Stimulated activated CD8-positive, alpha-beta memory T cell treated with anti-CD3 and anti-CD28 coated beads, Interleukin-4, amount 100 ng/mL, for 24 hours (primary cell): ENCODE measurements around the gene PDZD7.

Experiments used
- DNase-seq: peaks from one replicate; pipeline ENCODE4 v3.0.0-alpha.2; 2020; ENCODE audit warnings: low read depth

PDZD7 gene

DNA sequence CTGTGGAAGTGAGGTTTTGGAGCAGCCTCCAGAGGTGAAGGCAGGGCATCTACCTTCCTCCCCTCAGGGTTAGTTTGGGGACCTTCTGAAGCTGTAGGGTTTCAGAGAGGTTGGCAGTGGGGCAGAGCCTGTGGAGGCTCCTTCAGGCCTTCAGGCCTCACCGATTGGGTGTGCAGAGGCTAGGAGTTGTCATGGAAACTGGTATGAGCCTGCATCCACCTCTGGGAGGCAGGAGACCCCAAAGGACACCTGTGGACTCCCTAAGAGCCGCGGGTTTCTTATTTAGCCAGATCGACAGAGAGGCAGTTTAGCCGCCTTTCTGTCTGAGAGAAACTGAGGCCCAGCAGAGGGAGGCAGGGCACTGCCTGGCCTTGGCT, 29.3 kb downstream of the PDZD7 start:
- DNase-seq: no peak

DNA sequence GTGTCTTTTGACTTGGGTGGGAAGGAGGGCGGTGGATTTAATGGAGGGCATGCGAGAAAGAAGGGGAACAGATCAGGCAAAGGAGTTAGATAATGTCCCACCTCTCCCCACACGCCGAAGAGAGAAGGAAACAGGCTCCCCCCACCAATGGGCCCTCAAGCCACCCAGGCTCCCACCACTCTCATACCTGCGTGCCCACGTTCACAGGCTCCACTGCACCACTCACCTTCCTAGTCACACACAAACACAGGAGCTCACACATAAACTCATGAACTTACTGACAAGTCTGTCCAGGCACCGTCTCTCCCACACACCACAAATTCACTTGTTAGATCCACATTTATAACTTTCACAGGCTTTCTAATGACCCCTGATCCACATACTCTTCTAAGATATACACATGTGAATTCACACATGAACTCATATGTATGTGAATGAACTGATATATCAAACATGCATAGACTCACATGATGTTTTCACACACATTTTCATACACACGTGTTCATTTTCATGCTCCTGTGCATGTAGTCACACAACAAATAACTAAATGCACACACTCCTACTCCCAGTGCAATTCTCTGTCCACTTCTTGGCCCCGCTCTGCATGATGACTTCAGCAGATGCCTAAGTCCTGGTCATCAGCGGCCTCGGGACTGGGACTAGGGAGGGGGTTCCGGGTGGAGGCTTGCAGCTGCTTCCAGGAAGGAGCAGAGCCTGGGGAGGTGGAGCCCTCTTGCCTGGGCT, 29.8 kb downstream of the PDZD7 start:
- no peak for DNase-seq

GRCh38 chr10:101000127-101000914, 30.6 kb downstream of the PDZD7 start:
- DNase-seq: no peak

DNA sequence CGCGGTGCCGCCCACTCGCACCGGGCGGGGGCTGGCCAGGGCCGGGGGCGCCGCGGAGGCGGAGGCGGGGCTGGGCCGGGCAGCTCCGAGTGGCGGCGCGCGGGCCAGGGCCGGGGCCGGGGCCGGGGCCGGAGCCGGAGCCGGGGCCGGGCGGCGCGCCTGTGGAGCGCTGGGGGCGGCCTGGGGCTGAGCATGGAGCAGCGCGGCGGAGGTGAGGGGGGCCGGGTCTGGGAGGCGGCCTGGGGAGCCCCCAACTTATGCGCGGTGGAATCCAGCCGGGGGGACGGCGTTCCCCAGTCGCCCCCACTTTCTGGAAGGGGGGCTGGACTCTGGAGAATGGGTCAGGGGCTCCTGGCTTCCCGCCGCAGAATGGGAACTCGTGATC, 31.2 kb downstream of the PDZD7 start, which contains the start of gene LZTS2:
Gene LZTS2 (plus strand): TSS at position 67 of the 385 bp plus-strand sequence. CDS start 2,731 bp downstream, outside the sequence.
- no peak for DNase-seq

DNA sequence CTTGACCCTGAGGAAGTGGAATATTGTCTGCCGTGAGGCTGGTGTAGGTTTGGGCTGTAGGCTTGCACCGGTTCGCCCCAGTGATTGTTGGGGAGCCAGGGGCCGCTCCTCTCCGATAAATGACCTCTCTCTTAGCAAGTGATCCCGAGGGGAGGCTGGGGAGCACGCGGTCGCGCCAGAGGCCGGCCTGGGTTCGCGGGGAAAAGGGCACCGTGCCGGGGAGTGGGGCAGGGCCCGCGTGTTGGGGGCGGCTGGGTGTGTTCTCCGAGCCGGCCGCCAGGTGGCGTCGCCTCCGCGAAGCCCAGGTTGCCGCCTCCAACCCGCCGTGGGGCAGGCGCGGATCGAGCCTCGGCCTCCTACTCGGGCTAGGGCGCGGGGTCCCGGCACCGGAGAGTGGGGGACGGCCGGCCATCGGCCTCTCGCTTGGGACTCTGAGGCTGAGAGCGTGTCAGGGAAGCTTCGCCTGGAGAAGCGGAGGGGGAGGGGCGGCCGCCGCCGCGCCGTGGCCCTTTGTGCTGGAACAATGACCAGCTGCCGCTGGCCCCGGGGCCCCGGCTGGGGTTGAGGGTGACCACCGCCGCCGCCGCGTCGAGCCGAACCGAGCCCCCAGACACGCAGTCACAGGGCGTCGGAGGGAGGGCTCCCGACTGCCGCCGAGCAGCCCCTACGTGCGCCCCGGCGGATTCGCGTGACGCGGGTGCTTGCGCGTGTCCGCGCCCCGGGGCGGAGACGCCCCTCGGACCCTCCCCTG, 31.8 kb downstream of the PDZD7 start:
- peak; percentile 62 for DNase-seq

DNA sequence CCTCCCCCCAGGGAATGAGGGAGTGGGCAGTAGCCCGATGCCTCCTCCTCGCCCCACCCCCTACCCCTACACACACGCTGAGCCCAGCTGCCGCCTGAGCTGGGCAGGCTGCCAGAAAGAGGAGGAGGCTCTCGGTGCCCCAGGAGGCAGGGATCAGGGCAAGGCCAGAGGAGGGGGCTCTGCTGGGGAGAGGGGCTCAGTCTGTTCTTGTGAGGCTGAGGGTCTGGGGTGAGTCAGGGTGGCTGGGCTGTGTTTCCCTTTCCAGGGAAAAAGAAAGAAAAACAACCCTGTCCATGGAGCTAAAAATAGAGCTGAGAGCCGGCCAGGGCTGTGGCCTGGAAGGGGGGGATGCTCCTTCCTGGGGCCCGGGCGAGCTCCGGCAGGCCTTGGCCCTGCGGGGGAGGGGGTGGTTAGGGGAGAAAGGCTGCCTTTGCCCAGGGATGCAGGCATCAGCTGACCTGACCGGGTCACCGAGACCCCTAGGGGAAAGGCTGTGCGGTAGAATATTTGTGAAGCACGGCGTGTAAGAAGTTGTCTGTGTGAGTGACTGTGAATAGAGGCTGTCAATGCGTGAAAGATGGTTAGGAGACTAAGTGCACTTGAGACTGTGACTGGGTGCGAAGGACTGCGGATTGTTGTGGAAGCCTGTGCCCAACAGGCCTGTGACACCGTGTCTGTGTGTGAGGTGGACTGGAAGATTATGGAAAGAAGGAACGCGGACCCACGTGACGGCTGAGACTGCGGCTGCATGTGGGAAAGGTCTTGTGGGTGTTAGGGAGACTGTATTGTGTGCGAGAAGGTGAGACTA, 32.5 kb downstream of the PDZD7 start:
- peak; percentile 45 for DNase-seq

GRCh38 chr10:100997360-100998182, 33.4 kb downstream of the PDZD7 start:
- DNase-seq: peak; percentile 55

GRCh38 chr10:100996678-100997359, 34.1 kb downstream of the PDZD7 start:
- peak; percentile 19 for DNase-seq

DNA sequence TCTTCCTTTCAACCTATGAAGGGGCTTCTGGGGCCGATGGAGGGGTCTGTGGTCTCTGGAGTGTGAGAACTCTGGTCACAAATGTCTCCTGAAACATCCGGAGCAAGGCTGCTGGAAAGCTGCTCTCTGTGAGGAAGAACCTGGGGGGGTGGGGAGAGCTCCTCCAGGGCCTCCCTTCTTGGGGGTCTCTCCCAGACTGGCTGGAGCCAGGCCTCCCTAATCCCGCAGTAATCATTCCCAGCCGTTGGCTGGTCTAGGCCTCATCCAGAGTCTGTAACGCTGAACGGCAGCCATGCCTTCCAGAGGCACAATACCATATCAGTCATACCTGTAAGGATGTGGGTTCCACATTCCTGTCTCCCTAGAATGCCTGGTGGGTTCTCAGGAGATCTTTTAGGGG, 35.7 kb downstream of the PDZD7 start:
- DNase-seq: no peak

- DNase-seq: no peak
These were observed 36.8 kb downstream of the PDZD7 start for GRCh38 chr10:100993986-100994708.

- DNase-seq: no peak
These were observed 41.8 kb downstream of the PDZD7 start for GRCh38 chr10:100989088-100989487.

- DNase-seq: no peak
These were observed 42.8 kb downstream of the PDZD7 start for GRCh38 chr10:100988166-100988565.

- DNase-seq: no peak
These were observed 43.3 kb downstream of the PDZD7 start for GRCh38 chr10:100987685-100988049.

DNA sequence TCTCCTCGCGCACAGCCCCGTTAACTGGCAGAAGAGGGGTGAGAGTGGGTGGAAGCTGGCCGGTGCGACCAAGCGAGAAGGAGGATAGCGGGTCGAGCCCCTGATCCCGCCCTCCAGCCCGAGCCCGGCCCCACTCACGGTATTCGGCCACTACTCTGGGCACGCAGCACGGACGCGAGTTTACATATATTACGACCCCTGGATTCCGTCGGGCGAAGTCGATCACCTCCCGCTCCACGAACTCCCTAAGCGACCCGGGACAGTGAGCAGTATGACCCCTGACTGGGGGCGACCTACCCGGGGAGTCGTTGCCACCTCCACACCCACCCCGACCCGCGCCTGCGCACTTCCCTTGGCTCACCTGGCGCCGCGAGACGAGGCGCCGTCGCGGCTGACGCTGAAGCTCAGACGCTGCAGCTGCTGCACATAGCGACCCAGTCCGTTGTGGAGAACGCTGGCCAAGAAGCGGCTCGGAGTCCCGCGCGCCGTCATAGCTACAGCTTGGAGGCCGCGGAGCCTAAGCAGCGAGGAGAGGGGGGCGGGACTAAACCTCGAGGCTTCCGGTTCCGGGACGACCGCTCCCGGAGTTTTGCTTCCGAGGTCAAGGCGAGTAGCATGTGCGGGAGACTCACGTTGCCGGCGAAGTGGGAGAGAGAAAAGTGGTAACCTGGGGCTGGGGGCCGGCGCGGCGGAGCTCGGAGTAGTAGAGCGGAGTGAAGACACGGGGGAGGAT, 43.8 kb downstream of the PDZD7 start, which contains the start of the genes MRPL43 and TWNK:
Gene MRPL43 (minus strand): TSS at position 546 of the 733 bp plus-strand sequence. CDS start 54 bp downstream, at position 492.
Gene TWNK (plus strand): TSS at position 592 of the 733 bp plus-strand sequence. CDS start 668 bp downstream, outside the sequence.
- peak; percentile 75 for DNase-seq

GRCh38 chr10:100986623-100986951, 44.3 kb downstream of the PDZD7 start:
- no peak for DNase-seq

- no peak for DNase-seq
These were observed 45.6 kb downstream of the PDZD7 start for GRCh38 chr10:100985336-100985735.

DNA sequence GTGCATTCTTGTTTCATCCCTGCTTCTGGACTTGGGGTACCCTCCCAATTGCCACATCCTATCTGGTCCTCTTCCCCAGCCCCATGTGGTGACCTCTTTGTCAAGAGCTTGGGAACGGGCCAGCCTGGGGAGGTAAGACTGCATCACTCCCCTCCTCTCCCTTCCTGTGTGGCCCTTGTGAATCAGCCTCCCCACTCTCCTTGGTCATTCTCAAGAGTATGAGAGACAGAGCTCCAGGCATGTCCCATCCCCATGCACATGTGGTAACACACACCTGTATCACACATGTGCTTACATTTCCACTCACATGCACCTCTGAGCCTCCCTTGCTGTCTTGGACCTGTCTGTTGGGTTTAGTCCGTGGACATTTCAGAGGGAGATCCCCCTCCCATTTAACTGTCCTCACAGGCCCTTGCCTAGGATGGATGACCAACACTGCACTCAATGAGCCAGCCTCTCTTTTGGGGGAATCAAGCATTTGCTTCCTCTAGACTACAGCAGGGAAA, 46.2 kb downstream of the PDZD7 start:
- no peak for DNase-seq

GRCh38 chr10:100983868-100984671, 46.9 kb downstream of the PDZD7 start:
- DNase-seq: no peak
